Stimulated activated CD8-positive, alpha-beta memory T cell treated with anti-CD3 and anti-CD28 coated beads, Interleukin-7, amount 100 ng/mL, for 1 hour (primary cell): ENCODE results near the gene CALM1.
A peak's percentile ranks its signal among the peaks of the same experiment; 100 is the strongest.

Experiments
- DNase-seq, 2 donors: peaks; one replicate each; pipeline ENCODE4 v3.0.0-alpha.2; 2020; ENCODE audit warnings: low read depth in 2 of 2

CALM1 gene

GRCh38 chr14:90396341-90397339, at the start of gene CALM1:
Gene CALM1, plus strand, starts transcription at chr14:90397029. Its CDS starts 202 bp downstream, at chr14:90397231.
- peak; percentile 94 to 96 for DNase-seq

- DNase-seq, result no peak
Measured at GRCh38 chr14:90348270-90348669, 48.6 kb upstream of the CALM1 start.

DNA sequence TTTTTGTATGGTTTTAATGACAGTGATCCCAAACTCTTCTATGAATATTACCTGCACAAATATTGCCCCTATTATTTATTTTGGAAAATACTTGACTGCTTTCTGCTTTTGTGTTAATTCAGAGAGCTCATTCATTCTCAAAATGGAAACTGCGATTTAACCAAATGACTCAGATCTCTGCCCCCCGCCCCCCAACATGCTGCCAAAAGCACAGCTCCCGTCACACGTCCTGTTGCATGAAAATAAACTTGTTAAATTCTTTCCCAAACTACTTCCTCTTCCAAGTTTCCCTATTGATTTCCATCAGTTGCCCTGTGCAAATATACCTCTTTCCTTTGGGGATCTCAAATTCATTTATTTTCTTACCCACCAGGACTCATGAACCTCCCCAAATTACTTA, 47.1 kb upstream of the CALM1 start:
- no peak for DNase-seq

GRCh38 chr14:90354551-90355298, 42.1 kb upstream of the CALM1 start:
- DNase-seq, result no peak

GRCh38 chr14:90355540-90356518, 41.0 kb upstream of the CALM1 start:
- DNase-seq, result no peak

GRCh38 chr14:90356925-90357324, 39.9 kb upstream of the CALM1 start:
- no peak for DNase-seq

- no peak for DNase-seq
Measured at GRCh38 chr14:90358359-90358758, 38.5 kb upstream of the CALM1 start.

DNA sequence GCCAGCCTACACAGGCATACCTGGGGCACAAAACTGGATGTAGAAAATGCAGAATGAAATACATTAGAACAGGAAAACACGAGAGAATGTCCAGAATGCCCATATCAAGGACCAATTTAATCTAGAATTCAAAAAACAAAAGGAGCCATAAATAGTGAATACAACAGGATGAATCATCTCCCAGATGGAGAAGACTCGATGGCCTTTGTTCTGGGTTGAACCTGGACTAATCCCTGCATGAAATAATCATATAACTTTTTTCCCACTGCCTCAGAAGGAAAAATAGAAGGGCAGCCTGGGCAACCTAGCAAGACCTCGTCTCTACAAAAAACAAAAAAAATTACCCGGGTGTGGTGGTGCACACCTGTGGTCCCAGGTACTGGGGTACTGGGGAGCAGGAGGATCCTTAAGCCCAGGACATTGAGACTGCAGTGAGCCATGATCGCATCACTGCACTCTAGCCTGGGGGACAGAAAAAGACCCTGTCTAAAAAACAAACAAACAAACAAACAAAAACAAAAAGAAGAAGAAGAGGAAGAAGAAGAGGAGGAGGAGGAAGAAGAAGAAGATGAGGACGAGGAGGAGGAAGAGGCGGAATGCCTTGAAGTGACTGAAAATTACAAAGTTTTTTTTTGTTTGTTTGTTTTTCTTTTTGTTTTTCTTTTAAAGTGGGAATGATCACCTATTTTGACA, 34.8 kb upstream of the CALM1 start:
- DNase-seq, result no peak

DNA sequence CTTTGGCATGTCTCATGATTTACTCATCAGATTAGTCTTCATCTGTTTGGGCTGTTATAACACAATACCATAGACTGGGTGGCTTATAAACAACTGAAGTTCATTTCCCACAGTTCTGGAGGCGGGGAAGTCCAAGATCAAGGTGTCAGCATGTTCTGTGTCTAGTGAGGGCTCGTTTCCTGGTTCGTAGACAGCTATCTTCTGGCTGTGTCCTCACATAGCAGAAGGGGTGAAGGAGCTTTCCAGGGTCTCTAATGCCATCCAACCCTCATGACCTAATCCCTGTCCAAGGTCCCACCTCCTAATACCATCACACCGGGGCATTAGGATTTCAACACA, 34.3 kb upstream of the CALM1 start:
- no peak for DNase-seq

DNA sequence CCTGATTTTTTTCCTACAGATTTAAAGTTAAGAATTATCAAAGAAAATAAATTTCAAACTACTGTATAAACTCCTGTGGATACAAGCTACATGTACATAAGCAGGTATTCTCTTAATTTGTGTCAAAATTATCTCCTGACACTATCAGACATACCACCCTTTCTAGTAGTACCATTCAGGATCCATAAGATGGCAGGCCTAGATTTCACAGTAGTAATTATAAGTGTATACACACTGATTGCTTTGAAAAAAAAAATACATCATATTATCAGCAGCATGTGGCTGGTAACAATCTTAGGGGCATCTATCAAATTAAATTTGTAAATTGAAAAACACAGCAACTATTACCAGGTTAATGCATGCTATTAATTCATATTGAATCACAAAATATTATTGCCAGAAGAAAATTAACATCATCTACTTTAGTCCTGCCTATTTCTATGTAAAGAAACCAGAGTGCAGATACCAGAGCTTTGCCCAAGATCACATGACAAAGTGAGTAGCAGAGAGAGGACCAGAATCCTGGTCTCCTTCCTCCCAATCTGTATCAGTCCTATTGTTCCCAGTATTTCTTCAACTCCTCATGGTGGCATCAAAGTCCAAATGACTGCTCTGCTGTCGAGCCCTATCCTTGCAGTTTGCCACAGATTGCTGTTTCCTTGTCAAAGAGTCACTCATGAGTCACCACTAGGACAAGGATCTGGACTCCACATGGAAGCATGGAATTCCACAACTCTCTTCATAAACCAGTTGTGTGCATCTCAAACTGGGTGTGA, 27.7 kb upstream of the CALM1 start:
- DNase-seq, result no peak

- no peak for DNase-seq
Measured at GRCh38 chr14:90373887-90374286, 22.9 kb upstream of the CALM1 start.

- no peak for DNase-seq
Measured at GRCh38 chr14:90374813-90375212, 22.0 kb upstream of the CALM1 start.

- no peak for DNase-seq
Measured at GRCh38 chr14:90375934-90376333, 20.9 kb upstream of the CALM1 start.

DNA sequence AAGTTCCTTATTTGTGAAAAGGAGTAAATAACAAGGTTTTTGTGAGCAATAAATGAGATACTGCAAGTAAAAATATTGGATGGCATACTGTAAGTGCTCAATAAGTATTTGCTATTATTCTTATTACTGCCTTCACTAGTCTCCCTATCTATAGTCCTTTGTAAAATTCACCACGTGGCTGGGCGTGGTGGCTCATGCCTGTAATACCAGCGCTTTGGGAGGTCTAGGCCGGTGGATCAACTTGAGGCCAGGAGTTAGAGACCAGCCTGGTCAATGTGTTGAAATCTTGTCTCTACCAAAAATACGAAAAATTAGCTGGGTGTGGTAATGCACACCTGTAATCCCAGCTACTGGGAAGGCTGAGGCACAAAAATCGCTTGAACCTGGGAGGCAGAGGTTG, 18.6 kb upstream of the CALM1 start:
- no peak for DNase-seq

- no peak for DNase-seq
Measured at GRCh38 chr14:90379106-90379505, 17.7 kb upstream of the CALM1 start.

GRCh38 chr14:90381011-90381786, 15.6 kb upstream of the CALM1 start:
- DNase-seq, result no peak

- no peak for DNase-seq
Measured at GRCh38 chr14:90381999-90382451, 14.8 kb upstream of the CALM1 start.

GRCh38 chr14:90382491-90383125, 14.2 kb upstream of the CALM1 start:
- DNase-seq, result peak; percentile 42 to 48
